Measurements from ENCODE around the gene TSPEAR.

The TSPEAR gene

GRCh38 chr21:44510508-44511218 lies 200.7 kb downstream of the TSPEAR start:
- POLR2A ChIA-PET (ENCODE audit: low non-redundant PET) = no interaction called here
- DNase-seq (ENCODE audit: low spot score) = peak; percentile 41

GRCh38 chr21:44510109-44510507 lies 201.3 kb downstream of the TSPEAR start:
- H3K27ac ChIP-seq = no peak overlapping the region
- TF ChIP-seq CTCF (conservative IDR thresholded peaks at IDR 0.05; ENCODE audit: low read depth) = no peak
- POLR2A ChIA-PET (ENCODE audit: low non-redundant PET) = no interaction called here

More at GRCh38 chr21:44510508-44511218, 200.7 kb downstream of the TSPEAR start:
- CTCF ChIA-PET = interaction anchor here (0.5 to 2.1 kb wide), 19 partner anchors 10 to 1705 kb away, joined by 3 to 36 read pairs (median 3); partner anchors contain the start of gene UBE2G2
- TF ChIP-seq CTCF (conservative IDR thresholded peaks at IDR 0.05; ENCODE audit: low read depth) = peak; percentile 66
- no peak overlapping the region for H3K27ac ChIP-seq

GRCh38 chr21:44509539-44509938 lies 201.8 kb downstream of the TSPEAR start:
- H3K27ac ChIP-seq = no peak overlapping the region
- POLR2A ChIA-PET (ENCODE audit: low non-redundant PET) = no interaction called here
- TF ChIP-seq CTCF (conservative IDR thresholded peaks at IDR 0.05; ENCODE audit: low read depth) = peak; percentile 44
- peak; percentile 44 for DNase-seq (ENCODE audit: low spot score)
- CTCF ChIA-PET = interaction anchor here (0.6 to 2.1 kb wide), 11 partner anchors 9 to 284 kb away, joined by 3 to 36 read pairs (median 3); no protein-coding TSS in a partner anchor

More at GRCh38 chr21:44510109-44510507, 201.3 kb downstream of the TSPEAR start:
- CTCF ChIA-PET = interaction anchor here (0.6 to 2.1 kb wide), 17 partner anchors 9 to 292 kb away, joined by 3 to 36 read pairs (median 4); partner anchors contain the start of gene UBE2G2
- DNase-seq (ENCODE audit: low spot score) = no peak

- ChIA-PET POLR2A (ENCODE audit: low non-redundant PET) (no interaction called here), CTCF (interaction anchor here (0.7 to 2.1 kb wide), 3 partner anchors 32 to 284 kb away, joined by 3 to 36 read pairs (median 5); no protein-coding TSS in a partner anchor)
- H3K27ac ChIP-seq = no peak overlapping the region
- no peak for TF ChIP-seq CTCF (conservative IDR thresholded peaks at IDR 0.05; ENCODE audit: low read depth)
- DNase-seq (ENCODE audit: low spot score) = no peak
Measured at GRCh38 chr21:44508711-44509445, 202.5 kb downstream of the TSPEAR start.

- H3K27ac ChIP-seq = no peak overlapping the region
- POLR2A ChIA-PET (ENCODE audit: low non-redundant PET) = no interaction called here
- TF ChIP-seq CTCF (conservative IDR thresholded peaks at IDR 0.05; ENCODE audit: low read depth) = no peak
- DNase-seq (ENCODE audit: low spot score) = no peak
- CTCF ChIA-PET = interaction anchor here (2.1 kb wide), 1 partner anchor 252 kb away, joined by 5 read pairs; no protein-coding TSS in a partner anchor
Measured at GRCh38 chr21:44508426-44508710, 203.0 kb downstream of the TSPEAR start.

GRCh38 chr21:44507673-44508425 lies 203.5 kb downstream of the TSPEAR start:
- no peak overlapping the region for H3K27ac ChIP-seq
- TF ChIP-seq CTCF (conservative IDR thresholded peaks at IDR 0.05; ENCODE audit: low read depth) = no peak
- ChIA-PET POLR2A (ENCODE audit: low non-redundant PET) (no interaction called here), CTCF (interaction anchor here (0.7 kb wide), 1 partner anchor 1065 kb away, joined by 3 read pairs; no protein-coding TSS in a partner anchor)
- no peak for DNase-seq (ENCODE audit: low spot score)
